GM12892 (cell line): ENCODE measurements around the gene ATXN2L.
A peak's percentile ranks its signal among the peaks of the same experiment; 100 is the strongest.
"Not testable (repeated sequence)": the region's sequence is repeated elsewhere in the genome, so short reads cannot be mapped to it uniquely, and the experiment has no call there.

ENCODE experiments used
- DNase-seq: peaks from one replicate; pipeline ENCODE4 v3.0.0; 2011; ENCODE audit not compliant: insufficient read length
- FAIRE-seq: peaks from 2 replicates; lab custom pipeline; 2011; peaks lifted over from hg19 to GRCh38; lab: Jason Lieb, UNC
- POLR2A ChIP-seq: IDR thresholded peaks from 2 replicates; pipeline ENCODE4 v1.6.1; 2011; ENCODE audit warnings: low read depth, low read length, control low read depth
- POLR2AphosphoS5 ChIP-seq: IDR thresholded peaks from 2 replicates; pipeline ENCODE4 v1.6.1; 2011; ENCODE audit warnings: low read depth, low read length, control low read depth
- TAF1 ChIP-seq: IDR thresholded peaks from 2 replicates; pipeline ENCODE4 v1.6.1; 2011; ENCODE audit warnings: low read depth, mild to moderate bottlenecking, control low read depth, low read length, borderline replicate concordance

The ATXN2L gene

GRCh38 chr16:28876973-28877654 is 54.3 kb downstream of the ATXN2L start:
- no peak for DNase-seq
- TF ChIP-seq POLR2AphosphoS5: no peak
- TF ChIP-seq POLR2A: no peak
- no peak for TF ChIP-seq TAF1
- FAIRE-seq: no peak

- DNase-seq (no peak), FAIRE-seq (no peak)
- no peak for TF ChIP-seq POLR2AphosphoS5
- no peak for TF ChIP-seq POLR2A
These were observed 54.8 kb downstream of the ATXN2L start for GRCh38 chr16:28877655-28878000.

- no peak for FAIRE-seq
- no peak for DNase-seq
These were observed 55.5 kb downstream of the ATXN2L start, which contains the start of gene ATP2A1 for GRCh38 chr16:28878083-28878926. ATP2A1 (plus strand) TSS chr16:28878488; CDS start chr16:28878672, 184 bp downstream.

GRCh38 chr16:28879261-28879840 is 56.6 kb downstream of the ATXN2L start:
- FAIRE-seq (peak; percentile 9), DNase-seq (no peak)
- TF ChIP-seq POLR2A (no peak), POLR2AphosphoS5 (no peak; the same call in 1 of the 2 replicates), TAF1 (no peak)

More at GRCh38 chr16:28878083-28878926, 55.5 kb downstream of the ATXN2L start, which contains the start of gene ATP2A1:
- TF ChIP-seq POLR2AphosphoS5: no peak
- TF ChIP-seq TAF1: no peak
- no peak for TF ChIP-seq POLR2A

DNA sequence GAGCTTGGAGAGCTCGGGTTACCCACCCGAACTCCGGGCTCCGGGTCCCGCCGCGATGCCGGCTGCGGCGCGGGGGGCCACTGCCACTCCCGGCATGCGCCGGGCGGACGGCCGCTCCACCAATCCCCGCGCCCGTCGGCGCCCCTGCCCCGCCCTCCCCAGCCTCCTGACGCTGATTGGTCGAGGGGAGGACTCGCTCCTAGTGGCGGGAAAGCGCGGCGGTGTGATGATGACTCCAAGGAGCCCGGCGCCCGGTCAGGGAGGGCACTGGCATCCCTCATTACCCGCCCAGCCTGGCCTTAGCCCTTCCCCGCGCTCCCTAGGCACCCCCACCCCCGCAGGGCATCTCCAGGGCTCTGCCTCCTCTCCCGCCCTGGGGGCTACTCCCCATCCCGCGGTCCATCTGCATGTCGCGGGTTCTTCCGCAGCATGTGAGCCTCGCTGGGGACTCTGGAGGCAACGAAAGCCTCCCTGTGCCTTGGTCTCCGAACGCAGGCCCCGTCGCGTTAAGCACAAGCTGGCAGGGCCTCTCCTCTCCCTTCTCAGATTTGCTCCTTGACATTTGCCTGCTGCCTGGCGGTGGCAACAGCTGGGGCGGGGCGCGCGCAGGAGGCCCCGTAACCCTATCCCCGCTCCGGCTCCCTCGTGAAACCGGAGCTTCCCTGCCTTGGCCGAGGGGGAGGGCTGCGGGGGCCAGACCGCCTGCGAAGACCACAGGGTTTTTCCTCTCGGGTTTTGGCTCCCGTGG is 57.2 kb downstream of the ATXN2L start:
- peak; percentile 76 for TF ChIP-seq POLR2A
- 0 out of 2 replicates have a peak, but pooled peaks have one; percentile 7 for TF ChIP-seq TAF1
- peak; percentile 51; the same call in 1 of the 2 replicates for TF ChIP-seq POLR2AphosphoS5
- DNase-seq (peak; percentile 100), FAIRE-seq (peak; percentile 94)

- FAIRE-seq (no peak), DNase-seq (no peak)
- TF ChIP-seq POLR2A (no peak), TAF1 (no peak), POLR2AphosphoS5 (no peak)
These were observed 57.8 kb downstream of the ATXN2L start for GRCh38 chr16:28880589-28880915.

GRCh38 chr16:28880955-28881354 is 58.2 kb downstream of the ATXN2L start:
- TF ChIP-seq POLR2AphosphoS5 (no peak), POLR2A (no peak), TAF1 (no peak)
- no peak for DNase-seq
- FAIRE-seq: no peak

- not testable (repeated sequence) for FAIRE-seq, DNase-seq
These were observed 58.8 kb downstream of the ATXN2L start for GRCh38 chr16:28881565-28881964.

- FAIRE-seq (no peak), DNase-seq (no peak)
- TF ChIP-seq POLR2AphosphoS5: no peak
- TF ChIP-seq POLR2A: no peak
- no peak for TF ChIP-seq TAF1
These were observed 59.9 kb downstream of the ATXN2L start for GRCh38 chr16:28882551-28883160.

GRCh38 chr16:28883221-28883996 is 60.6 kb downstream of the ATXN2L start:
- no peak for FAIRE-seq
- TF ChIP-seq POLR2AphosphoS5: no peak
- no peak for TF ChIP-seq POLR2A
- TF ChIP-seq TAF1: no peak
- no peak for DNase-seq

DNA sequence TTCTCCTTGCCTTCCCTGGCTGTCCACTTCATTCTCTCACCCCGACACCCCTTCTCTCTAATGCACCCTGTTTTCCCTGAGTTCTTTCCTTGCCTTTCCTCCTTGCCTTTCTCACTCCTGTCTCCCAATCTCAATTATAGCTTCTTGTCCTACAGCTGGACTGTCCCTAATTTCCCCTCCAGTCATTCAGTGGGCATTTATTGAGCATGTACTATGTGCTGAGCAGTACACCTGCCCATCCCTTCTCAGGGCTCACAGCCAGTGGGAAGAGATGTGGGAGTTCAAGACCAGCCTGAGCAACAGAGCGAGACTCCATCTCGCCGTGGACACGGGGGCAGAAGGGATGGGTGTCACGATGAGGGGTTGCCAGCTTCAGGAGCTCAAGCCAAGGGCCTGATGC is 61.2 kb downstream of the ATXN2L start:
- TF ChIP-seq TAF1: no peak
- TF ChIP-seq POLR2A: no peak
- TF ChIP-seq POLR2AphosphoS5: no peak
- FAIRE-seq (no peak), DNase-seq (no peak)
